ELR (cell line): Measurements from ENCODE around the gene FGD3.
A peak's percentile ranks its signal among the peaks of the same experiment; 100 is the strongest.
"Not testable (repeated sequence)": the region's sequence is repeated elsewhere in the genome, so short reads cannot be mapped to it uniquely, and the experiment has no call there.

Experiments used
- DNase-seq: peaks from one replicate; pipeline ENCODE4 v3.0.0-alpha.2; 2015; ENCODE audit warnings: low read depth

FGD3 gene, protein sequence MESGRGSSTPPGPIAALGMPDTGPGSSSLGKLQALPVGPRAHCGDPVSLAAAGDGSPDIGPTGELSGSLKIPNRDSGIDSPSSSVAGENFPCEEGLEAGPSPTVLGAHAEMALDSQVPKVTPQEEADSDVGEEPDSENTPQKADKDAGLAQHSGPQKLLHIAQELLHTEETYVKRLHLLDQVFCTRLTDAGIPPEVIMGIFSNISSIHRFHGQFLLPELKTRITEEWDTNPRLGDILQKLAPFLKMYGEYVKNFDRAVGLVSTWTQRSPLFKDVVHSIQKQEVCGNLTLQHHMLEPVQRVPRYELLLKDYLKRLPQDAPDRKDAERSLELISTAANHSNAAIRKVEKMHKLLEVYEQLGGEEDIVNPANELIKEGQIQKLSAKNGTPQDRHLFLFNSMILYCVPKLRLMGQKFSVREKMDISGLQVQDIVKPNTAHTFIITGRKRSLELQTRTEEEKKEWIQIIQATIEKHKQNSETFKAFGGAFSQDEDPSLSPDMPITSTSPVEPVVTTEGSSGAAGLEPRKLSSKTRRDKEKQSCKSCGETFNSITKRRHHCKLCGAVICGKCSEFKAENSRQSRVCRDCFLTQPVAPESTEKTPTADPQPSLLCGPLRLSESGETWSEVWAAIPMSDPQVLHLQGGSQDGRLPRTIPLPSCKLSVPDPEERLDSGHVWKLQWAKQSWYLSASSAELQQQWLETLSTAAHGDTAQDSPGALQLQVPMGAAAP

DNA sequence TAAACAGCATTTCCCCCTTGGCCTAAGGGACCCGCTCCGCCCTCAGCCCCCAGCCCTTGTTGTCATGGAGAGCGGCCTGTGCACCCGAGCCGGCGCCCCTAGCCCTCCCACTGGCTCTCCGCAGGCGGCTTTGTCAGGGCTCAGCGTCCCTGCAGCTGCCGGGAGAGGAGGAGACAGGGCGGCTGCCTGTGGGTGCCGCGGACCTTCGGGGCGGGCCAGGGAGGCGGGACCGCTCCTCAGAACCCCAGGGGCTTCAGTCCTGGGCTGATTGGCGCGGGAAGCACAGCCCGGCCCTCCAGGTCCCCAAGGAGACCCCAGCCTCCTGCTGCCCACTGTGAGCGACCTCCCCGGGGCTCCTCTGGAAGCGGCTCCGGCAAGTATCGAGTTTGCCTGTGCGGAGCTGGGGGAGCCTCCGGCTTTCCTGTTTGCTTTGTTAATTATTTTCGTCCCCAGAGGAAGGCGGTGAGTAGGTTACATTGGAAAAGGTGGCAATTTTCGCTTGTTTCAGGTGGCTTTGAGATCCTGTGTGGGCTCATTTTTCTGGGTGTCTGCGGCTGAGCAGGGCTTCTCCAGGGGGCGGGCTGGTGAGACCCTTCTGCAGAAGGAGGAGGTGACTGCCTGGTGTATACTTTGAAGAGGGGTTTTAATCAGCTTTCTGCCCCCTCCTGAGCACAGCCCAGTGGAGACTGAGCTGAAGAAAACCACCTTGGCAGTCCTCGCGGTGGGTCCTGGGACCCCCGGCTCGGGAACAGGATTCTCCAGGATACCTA, at the start of gene FGD3:
TSS of gene FGD3 (plus strand) at position 256 of the 770 bp plus-strand sequence. CDS start 28,734 bp downstream, outside the sequence.
- DNase-seq: peak; percentile 30

DNA sequence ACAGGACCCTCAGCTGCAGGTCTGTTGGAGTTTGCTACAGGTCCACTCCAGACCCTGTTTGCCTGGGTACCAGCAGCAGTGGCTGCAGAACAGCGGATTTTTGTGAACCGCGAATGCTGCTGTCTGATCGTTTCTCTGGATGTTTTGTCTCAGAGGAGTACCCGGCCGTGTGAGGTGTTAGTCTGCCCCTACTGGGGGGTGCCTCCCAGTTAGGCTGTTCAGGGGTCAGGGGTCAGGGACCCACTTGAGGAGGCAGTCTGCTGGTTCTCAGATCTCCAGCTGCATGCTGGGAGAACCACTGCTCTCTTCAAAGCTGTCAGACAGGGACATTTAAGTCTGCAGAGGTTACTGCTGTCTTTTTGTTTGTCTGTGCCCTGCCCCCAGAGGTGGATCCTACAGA, 42.2 kb upstream of the FGD3 start:
- DNase-seq: not testable (repeated sequence)

GRCh38 chr9:92911511-92912475, 35.5 kb upstream of the FGD3 start:
- no peak for DNase-seq

DNA sequence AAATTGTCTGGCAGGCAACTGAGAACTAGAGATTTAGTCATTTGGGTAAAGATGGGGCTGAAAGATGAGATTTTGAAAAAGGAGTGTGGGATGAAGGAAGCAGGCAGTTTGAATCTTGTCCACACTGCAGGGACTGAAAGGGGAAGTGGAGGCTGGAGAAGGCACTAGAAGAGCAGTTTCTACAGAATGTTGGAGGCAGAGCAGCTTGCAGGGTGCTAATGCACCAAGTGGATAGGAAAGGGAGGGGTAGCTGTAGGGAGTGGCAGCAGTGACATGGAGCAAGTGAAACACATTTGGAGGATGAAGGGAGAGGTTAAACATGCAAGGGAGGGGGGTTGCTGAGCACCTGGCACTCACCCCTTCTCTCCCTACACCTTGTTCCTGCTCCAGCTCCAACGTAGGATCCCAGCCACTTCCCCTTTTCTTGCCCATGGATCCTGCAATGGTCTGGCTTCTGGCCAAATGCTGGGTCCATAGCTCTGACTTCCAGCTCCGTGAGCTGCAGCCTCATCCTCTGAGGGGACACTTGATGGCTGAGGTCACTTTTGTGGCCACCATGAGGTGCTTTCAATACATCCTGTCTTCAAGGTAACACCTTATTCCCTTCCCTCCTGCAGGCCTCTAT, 30.0 kb upstream of the FGD3 start:
- no peak for DNase-seq

DNA sequence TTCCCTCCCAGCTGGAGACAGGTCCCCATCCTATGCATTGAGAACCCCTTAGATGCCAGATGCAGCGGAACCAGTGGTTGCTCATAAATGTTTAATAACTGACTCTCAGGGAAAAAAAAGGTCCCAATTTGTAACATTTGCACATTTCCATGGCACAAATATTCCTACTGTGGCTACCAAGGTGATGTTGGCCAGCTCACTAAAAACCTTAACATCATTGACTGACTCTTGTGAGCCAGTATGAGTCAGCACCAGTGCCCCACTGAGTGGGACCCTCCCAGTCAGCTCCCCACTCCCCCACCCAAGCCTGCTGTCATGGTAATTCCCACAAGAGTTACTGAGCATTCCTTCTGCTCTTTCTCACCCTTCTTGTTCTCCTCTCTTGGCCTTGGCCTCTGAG, 26.9 kb upstream of the FGD3 start:
- DNase-seq: no peak

- DNase-seq: no peak
Measured at GRCh38 chr9:92931606-92932005, 15.7 kb upstream of the FGD3 start.

GRCh38 chr9:92934321-92934720, 13.0 kb upstream of the FGD3 start:
- no peak for DNase-seq

- no peak for DNase-seq
Measured at GRCh38 chr9:92938025-92938424, 9.3 kb upstream of the FGD3 start.

- DNase-seq: no peak
Measured at GRCh38 chr9:92941861-92942260, 5.5 kb upstream of the FGD3 start.

DNA sequence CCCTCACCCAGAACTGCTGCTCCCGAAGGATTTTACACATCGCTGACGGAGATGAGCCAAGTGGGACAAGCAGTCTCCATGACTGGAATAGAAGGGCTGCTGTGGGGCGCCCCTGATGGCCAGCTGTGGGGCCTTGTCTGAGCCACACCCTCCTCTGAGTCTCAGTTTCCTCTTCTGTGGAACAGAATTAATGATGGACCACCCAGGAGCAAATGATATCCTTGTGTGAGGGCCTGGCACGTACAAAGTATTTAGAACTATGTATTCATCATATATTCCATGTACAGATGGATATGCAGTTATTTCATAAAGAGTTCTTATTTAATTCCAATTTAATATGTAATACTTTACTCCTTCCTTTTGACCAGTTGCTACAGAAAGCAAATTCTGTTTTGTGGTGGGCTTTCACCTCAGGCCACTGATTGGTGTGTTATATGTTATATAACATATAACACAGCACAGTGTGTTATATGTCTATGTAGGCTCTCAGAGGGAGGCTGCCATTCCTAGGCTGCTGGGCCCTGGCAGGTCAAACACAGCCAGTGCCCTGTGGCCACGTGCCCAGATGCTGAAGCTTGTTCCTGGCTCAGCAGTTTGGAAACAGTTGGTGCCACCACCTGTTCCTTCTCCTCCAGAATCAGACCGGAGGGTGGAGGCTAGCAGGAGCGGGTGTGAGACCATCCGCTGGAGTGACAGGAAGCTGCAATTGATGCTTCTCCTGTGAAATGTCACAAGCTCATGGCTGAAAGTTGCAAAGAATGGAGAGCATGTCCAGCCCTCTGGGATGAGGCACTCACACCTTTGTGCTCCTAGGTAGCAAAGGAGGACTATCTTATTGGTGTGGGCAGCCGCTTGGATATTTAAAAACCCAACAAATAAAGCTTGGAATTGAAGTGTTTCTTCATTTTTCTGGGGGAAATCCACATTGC, 4.4 kb upstream of the FGD3 start:
- no peak for DNase-seq

- no peak for DNase-seq
Measured at GRCh38 chr9:92944921-92945320, 2.4 kb upstream of the FGD3 start.

- DNase-seq: no peak
Measured at GRCh38 chr9:92945796-92946195, 1.5 kb upstream of the FGD3 start.

DNA sequence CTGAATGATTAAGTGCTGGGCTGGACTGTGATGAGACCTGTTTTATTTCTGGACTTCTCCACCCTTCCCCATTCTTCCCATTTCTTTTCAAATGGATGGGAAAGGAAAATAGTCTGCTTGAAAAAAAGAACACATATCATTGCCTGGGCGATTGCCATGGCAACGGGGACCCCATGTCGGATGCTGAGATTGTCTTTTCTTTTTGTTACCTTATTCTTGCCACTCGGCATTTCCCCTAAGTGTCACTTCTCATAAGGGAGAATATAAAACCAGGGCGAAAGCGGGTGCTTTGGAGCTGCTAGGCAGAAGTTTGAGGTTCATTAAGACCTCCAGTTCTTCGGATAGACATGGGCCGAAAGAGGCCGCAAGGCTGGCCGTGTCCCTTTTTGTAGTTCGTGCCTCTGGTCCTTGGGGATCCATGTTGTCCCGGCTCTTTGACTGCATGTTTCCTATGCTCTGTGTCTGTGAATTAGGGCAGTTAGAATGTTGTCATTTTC, 763 bp downstream of the FGD3 start:
- no peak for DNase-seq

DNA sequence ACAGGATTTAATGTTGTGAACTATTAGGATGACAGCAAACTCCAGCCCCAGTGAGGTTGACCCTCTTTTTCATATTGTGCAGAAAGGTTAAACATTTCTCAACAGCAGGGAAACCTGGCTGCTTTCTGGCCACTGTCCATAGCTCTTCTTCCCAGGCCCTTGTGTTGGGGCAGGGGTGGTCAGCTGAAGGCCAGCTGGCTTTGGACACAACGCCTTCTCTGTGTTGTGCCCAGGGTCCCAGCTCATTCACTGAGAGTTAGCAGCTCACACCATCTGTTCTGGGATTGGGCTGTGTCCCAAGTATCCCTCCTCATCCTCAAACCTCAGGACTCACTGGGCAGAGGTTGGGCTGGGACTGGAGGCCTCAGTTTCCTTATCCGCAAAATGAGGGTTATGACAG, 1.3 kb downstream of the FGD3 start:
- no peak for DNase-seq

GRCh38 chr9:92949266-92949982, 2.1 kb downstream of the FGD3 start:
- DNase-seq: no peak

- no peak for DNase-seq
Measured at GRCh38 chr9:92950359-92950955, 3.1 kb downstream of the FGD3 start.

GRCh38 chr9:92952906-92953610, 5.7 kb downstream of the FGD3 start:
- peak; percentile 9 for DNase-seq
